Hepatocyte (in vitro differentiated cells): ENCODE data around the gene XPO5. TPM values are rescaled to one million over a fixed set of nuclear protein-coding genes. Genes with fewer than 3 reads are reported as not detected.

Experiments used
- DNase-seq: peaks from one replicate; pipeline ENCODE4 v3.0.0-alpha.2; 2016; ENCODE audit warnings: low spot score
- H2AFZ ChIP-seq: fragments of 200-600 bp; sonication (generic); 2 replicates; pipeline ENCODE4 v1.6.0; 2016; ENCODE audit warnings: antibody characterized with exemption, mild to moderate bottlenecking
- H3K27ac ChIP-seq: fragments of 200-600 bp; sonication (generic); 2 replicates; pipeline ENCODE4 v1.5.1; 2016; ENCODE audit warnings: mild to moderate bottlenecking
- H3K27me3 ChIP-seq: fragments of 200-600 bp; sonication (generic); 2 replicates; pipeline ENCODE4 v1.6.1; 2016
- H3K36me3 ChIP-seq: fragments of 200-600 bp; sonication (generic); replicated peaks from 2 replicates; pipeline ENCODE4 v1.5.1; 2016; ENCODE audit warnings: low read depth; ENCODE audit not compliant: insufficient read depth
- H3K4me1 ChIP-seq: fragments of 200-600 bp; sonication (generic); 2 replicates; pipeline ENCODE4 v1.5.1; 2016; ENCODE audit warnings: mild to moderate bottlenecking, moderate library complexity; ENCODE audit not compliant: insufficient read depth
- H3K4me2 ChIP-seq: fragments of 200-600 bp; sonication (generic); 2 replicates; pipeline ENCODE4 v1.6.0; 2016
- H3K4me3 ChIP-seq: fragments of 200-600 bp; sonication (generic); 2 replicates; pipeline ENCODE4 v1.5.1; 2016; ENCODE audit warnings: mild to moderate bottlenecking
- H3K79me2 ChIP-seq: fragments of 200-600 bp; sonication (generic); 2 replicates; pipeline ENCODE4 v1.6.0; 2017; ENCODE audit warnings: mild to moderate bottlenecking
- H3K9me2 ChIP-seq: fragments of 200-600 bp; sonication (generic); replicated peaks from 2 replicates; pipeline ENCODE4 v1.6.0; 2017; ENCODE audit warnings: mild to moderate bottlenecking; ENCODE audit not compliant: insufficient read depth
- H3K9me3 ChIP-seq: fragments of 200-600 bp; sonication (generic); 2 replicates; pipeline ENCODE4 v1.5.1; 2016; ENCODE audit warnings: low read depth, mild to moderate bottlenecking
- H4K20me1 ChIP-seq: fragments of 200-600 bp; sonication (generic); 2 replicates; pipeline ENCODE4 v1.6.0; 2016; ENCODE audit warnings: mild to moderate bottlenecking; ENCODE audit not compliant: insufficient read depth, poor library complexity, severe bottlenecking
- CTCF ChIP-seq: fragments of 200-600 bp; sonication (generic); IDR thresholded peaks from 2 replicates; pipeline ENCODE4 v1.5.1; 2016; ENCODE audit warnings: antibody characterized with exemption, mild to moderate bottlenecking; ENCODE audit not compliant: poor library complexity
- EZH2 ChIP-seq: fragments of 200-600 bp; sonication (generic); IDR thresholded peaks from 2 replicates; pipeline ENCODE4 v1.6.1; 2016; ENCODE audit warnings: antibody characterized with exemption, mild to moderate bottlenecking, borderline replicate concordance
- EZH2phosphoT487 ChIP-seq: fragments of 200-600 bp; sonication (generic); IDR thresholded peaks from one replicate; pipeline ENCODE4 v1.6.1; 2018; ENCODE audit warnings: antibody characterized with exemption, mild to moderate bottlenecking, low read depth, moderate library complexity; ENCODE audit not compliant: unreplicated experiment, severe bottlenecking
- WGBS: methylation state at CpG from one replicate; pipeline ENCODE4 v1.1.6; 2016; ENCODE audit warnings: low lambda C conversion rate; ENCODE audit errors: missing lambda C conversion rate; 5-methylcytosine and 5-hydroxymethylcytosine counted together
- polyA plus RNA-seq: library from polyadenylated mRNA; unstranded; fragments of >200 nt; fragmentation: Nextera tagmentation; extraction: Ambion mirVana; gene quantifications from 2 replicates; pipeline ENCODE4 v1.2.1, GENCODE V29; 2016
- total RNA-seq: library from RNA; depleted of rRNA; stranded (reverse); fragments of >200 nt; gene quantifications from 2 replicates; pipeline ENCODE4 v1.2.3, GENCODE V29; 2014

The XPO5 gene
- total and polyA plus RNA-seq, 2 experiments from 2014 or later: 16.2 to 23.4 TPM

GRCh38 chr6:43491750-43492661 is 83.8 kb downstream of the XPO5 start:
- WGBS: 90% methylated on average over 10 of the region's 10 CpGs
- Histone ChIP-seq H3K4me3 (no peak overlapping the region), H3K9me2 (no peaks in the 10 kb centered on the region), H3K36me3 (no peaks in the 10 kb centered on the region), H2AFZ (no peak overlapping the region), H3K4me1 (peaks cover 46% of the 10 kb centered on the region), H3K27ac (peak overlapping the region; percentile 60), H3K79me2 (peaks cover 45% of the 10 kb centered on the region), H3K4me2 (peak overlapping the region; percentile 25), H3K27me3 (no peaks in the 10 kb centered on the region), H3K9me3 (no peaks in the 10 kb centered on the region), H4K20me1 (peaks cover 42% of the 10 kb centered on the region)
- no peak for DNase-seq
- TF ChIP-seq EZH2phosphoT487 (no peak), EZH2 (no peak), CTCF (no peak)

GRCh38 chr6:43490523-43490939 is 85.3 kb downstream of the XPO5 start:
- peaks cover 57% of the 10 kb centered on the region for H3K79me2 ChIP-seq
- 78% methylated on average over 6 of the region's 6 CpGs for WGBS

GRCh38 chr6:43489277-43490072 is 86.4 kb downstream of the XPO5 start:
- no peaks in the 10 kb centered on the region for H3K27me3 ChIP-seq
- H3K4me3 ChIP-seq: no peak overlapping the region
- no peaks in the 10 kb centered on the region for H3K9me2 ChIP-seq
- H3K36me3 ChIP-seq: no peaks in the 10 kb centered on the region
- DNase-seq: no peak
- TF ChIP-seq EZH2 (no peak), CTCF (no peak), EZH2phosphoT487 (no peak)
- H3K4me1 ChIP-seq: peaks cover 24% of the 10 kb centered on the region
- peaks cover 39% of the 10 kb centered on the region for H4K20me1 ChIP-seq
- no peak overlapping the region for H3K4me2 ChIP-seq
- WGBS: 84% methylated on average over 12 of the region's 12 CpGs
- H3K79me2 ChIP-seq: peaks cover 57% of the 10 kb centered on the region
- no peaks in the 10 kb centered on the region for H3K9me3 ChIP-seq
- no peak overlapping the region for H3K27ac ChIP-seq
- no peak overlapping the region for H2AFZ ChIP-seq

More at GRCh38 chr6:43490523-43490939, 85.3 kb downstream of the XPO5 start:
- H3K4me2 ChIP-seq: no peak overlapping the region
- H3K9me2 ChIP-seq: no peaks in the 10 kb centered on the region
- no peaks in the 10 kb centered on the region for H3K27me3 ChIP-seq
- no peak overlapping the region for H2AFZ ChIP-seq
- H3K4me3 ChIP-seq: no peak overlapping the region
- DNase-seq: no peak
- H3K4me1 ChIP-seq: peaks cover 32% of the 10 kb centered on the region
- peaks cover 35% of the 10 kb centered on the region for H4K20me1 ChIP-seq
- no peak overlapping the region for H3K27ac ChIP-seq
- H3K36me3 ChIP-seq: no peaks in the 10 kb centered on the region
- TF ChIP-seq EZH2phosphoT487 (no peak), CTCF (no peak), EZH2 (no peak)
- H3K9me3 ChIP-seq: no peaks in the 10 kb centered on the region
